Upper lobe of left lung (tissue), 4 donors: ENCODE data around the gene LIX1L.

Experiments used
- CTCF ChIP-seq, 6 experiments: fragments of 450-650 bp in 4 of 6; fragments of 200-600 bp in 2 of 6; sonication (generic) in 2 of 6; IDR thresholded peaks; one replicate each; pipeline ENCODE4 v1.5.1; 2016 to 2019; ENCODE audit warnings: antibody characterized with exemption in 6 of 6
- POLR2A ChIP-seq, 4 donors: fragments of 450-650 bp; IDR thresholded peaks; one replicate each; pipeline ENCODE4 v1.5.1; 2016 to 2017; ENCODE audit warnings: antibody characterized with exemption in 4 of 4, mild to moderate bottlenecking in 2 of 4

GRCh38 chr1:145965119-145965744, 7.4 kb upstream of the LIX1L start:
- TF ChIP-seq POLR2A (IDR thresholded peaks at IDR 0.05): no peak
- no peak for TF ChIP-seq CTCF (IDR thresholded peaks at IDR 0.05)
